ENCODE data around the gene EHMT1. TPM values are rescaled to one million over a fixed set of nuclear protein-coding genes. Genes with fewer than 3 reads are reported as not detected.

Gene EHMT1
- total and polyA plus RNA-seq, 2 experiments from 2014 or later, result 162 to 177 TPM

DNA sequence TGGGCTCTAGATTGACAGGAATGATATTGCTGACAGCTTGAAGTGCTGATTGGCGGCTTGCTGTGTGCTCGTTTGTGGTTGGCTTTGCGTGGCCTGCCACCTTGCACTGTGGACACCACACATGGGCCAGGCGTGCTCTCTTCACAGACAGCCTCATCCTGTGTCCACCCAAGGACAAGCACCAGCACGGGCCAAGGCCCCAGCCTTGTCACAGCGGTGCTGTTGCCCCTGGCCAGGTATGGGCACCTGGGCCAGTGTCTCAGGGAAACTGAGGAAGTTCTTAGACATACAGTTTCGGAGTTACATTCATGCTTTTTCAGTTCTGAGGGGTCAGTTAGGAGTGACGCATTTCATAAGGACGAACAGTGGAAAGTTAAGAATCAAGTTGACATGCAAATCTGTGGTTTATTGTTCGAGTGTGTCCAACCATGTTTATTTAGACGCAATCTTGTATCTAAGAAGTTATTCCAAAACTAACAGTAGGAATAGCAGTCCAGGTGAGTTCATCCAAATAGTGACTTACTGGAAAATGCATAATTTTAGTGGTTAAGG lies 125.9 kb downstream of the EHMT1 start:
- H4K20me1 ChIP-seq (replicated peaks; ENCODE audit: insufficient read depth), result peaks cover 21% of the 10 kb centered on the region
- H2AFZ ChIP-seq, result no peak overlapping the region
- no peak overlapping the region for H3K4me3 ChIP-seq
- no peaks in the 10 kb centered on the region for H3F3A ChIP-seq (replicated peaks; ENCODE audit: low read depth)
- no peak overlapping the region for H3K4me3 Mint-ChIP-seq
- peaks cover 50% of the 10 kb centered on the region for H3K79me2 ChIP-seq (replicated peaks; ENCODE audit: insufficient read depth)
- TF ChIP-seq, protein P1, sequence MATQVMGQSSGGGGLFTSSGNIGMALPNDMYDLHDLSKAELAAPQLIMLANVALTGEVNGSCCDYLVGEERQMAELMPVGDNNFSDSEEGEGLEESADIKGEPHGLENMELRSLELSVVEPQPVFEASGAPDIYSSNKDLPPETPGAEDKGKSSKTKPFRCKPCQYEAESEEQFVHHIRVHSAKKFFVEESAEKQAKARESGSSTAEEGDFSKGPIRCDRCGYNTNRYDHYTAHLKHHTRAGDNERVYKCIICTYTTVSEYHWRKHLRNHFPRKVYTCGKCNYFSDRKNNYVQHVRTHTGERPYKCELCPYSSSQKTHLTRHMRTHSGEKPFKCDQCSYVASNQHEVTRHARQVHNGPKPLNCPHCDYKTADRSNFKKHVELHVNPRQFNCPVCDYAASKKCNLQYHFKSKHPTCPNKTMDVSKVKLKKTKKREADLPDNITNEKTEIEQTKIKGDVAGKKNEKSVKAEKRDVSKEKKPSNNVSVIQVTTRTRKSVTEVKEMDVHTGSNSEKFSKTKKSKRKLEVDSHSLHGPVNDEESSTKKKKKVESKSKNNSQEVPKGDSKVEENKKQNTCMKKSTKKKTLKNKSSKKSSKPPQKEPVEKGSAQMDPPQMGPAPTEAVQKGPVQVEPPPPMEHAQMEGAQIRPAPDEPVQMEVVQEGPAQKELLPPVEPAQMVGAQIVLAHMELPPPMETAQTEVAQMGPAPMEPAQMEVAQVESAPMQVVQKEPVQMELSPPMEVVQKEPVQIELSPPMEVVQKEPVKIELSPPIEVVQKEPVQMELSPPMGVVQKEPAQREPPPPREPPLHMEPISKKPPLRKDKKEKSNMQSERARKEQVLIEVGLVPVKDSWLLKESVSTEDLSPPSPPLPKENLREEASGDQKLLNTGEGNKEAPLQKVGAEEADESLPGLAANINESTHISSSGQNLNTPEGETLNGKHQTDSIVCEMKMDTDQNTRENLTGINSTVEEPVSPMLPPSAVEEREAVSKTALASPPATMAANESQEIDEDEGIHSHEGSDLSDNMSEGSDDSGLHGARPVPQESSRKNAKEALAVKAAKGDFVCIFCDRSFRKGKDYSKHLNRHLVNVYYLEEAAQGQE (IDR thresholded peaks at IDR 0.05; ENCODE audit: unreplicated experiment), result no peak
- TF ChIP-seq NANOG (IDR thresholded peaks at IDR 0.05; ENCODE audit: borderline replicate concordance) (no peak), ZNF331 (CRISPR knock-in tag; IDR thresholded peaks at IDR 0.05; ENCODE audit: low read depth) (no peak), EZH2phosphoT487 (IDR thresholded peaks at IDR 0.05; ENCODE audit: unreplicated experiment) (no peak), POLR2AphosphoS5 (IDR thresholded peaks at IDR 0.05; ENCODE audit: low read depth) (no peak), JUNB (IDR thresholded peaks at IDR 0.05; ENCODE audit: unreplicated experiment) (no peak), ZNF114 (CRISPR knock-in tag; IDR thresholded peaks at IDR 0.05) (no peak), STAT1 (IDR thresholded peaks at IDR 0.05; ENCODE audit: unreplicated experiment) (no peak), CREB1 (CRISPR knock-in tag; IDR thresholded peaks at IDR 0.05; ENCODE audit: low read depth) (no peak), EZH2 (IDR thresholded peaks at IDR 0.05; ENCODE audit: low read depth, unreplicated experiment) (no peak)
- TF ChIP-seq, protein P2, sequence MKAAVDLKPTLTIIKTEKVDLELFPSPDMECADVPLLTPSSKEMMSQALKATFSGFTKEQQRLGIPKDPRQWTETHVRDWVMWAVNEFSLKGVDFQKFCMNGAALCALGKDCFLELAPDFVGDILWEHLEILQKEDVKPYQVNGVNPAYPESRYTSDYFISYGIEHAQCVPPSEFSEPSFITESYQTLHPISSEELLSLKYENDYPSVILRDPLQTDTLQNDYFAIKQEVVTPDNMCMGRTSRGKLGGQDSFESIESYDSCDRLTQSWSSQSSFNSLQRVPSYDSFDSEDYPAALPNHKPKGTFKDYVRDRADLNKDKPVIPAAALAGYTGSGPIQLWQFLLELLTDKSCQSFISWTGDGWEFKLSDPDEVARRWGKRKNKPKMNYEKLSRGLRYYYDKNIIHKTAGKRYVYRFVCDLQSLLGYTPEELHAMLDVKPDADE (IDR thresholded peaks at IDR 0.05), result no peak
- TF ChIP-seq, protein P3, sequence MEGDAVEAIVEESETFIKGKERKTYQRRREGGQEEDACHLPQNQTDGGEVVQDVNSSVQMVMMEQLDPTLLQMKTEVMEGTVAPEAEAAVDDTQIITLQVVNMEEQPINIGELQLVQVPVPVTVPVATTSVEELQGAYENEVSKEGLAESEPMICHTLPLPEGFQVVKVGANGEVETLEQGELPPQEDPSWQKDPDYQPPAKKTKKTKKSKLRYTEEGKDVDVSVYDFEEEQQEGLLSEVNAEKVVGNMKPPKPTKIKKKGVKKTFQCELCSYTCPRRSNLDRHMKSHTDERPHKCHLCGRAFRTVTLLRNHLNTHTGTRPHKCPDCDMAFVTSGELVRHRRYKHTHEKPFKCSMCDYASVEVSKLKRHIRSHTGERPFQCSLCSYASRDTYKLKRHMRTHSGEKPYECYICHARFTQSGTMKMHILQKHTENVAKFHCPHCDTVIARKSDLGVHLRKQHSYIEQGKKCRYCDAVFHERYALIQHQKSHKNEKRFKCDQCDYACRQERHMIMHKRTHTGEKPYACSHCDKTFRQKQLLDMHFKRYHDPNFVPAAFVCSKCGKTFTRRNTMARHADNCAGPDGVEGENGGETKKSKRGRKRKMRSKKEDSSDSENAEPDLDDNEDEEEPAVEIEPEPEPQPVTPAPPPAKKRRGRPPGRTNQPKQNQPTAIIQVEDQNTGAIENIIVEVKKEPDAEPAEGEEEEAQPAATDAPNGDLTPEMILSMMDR (conservative IDR thresholded peaks at IDR 0.05; ENCODE audit: low read depth in 2 of 2), result no peak
- TF ChIP-seq, protein P4, sequence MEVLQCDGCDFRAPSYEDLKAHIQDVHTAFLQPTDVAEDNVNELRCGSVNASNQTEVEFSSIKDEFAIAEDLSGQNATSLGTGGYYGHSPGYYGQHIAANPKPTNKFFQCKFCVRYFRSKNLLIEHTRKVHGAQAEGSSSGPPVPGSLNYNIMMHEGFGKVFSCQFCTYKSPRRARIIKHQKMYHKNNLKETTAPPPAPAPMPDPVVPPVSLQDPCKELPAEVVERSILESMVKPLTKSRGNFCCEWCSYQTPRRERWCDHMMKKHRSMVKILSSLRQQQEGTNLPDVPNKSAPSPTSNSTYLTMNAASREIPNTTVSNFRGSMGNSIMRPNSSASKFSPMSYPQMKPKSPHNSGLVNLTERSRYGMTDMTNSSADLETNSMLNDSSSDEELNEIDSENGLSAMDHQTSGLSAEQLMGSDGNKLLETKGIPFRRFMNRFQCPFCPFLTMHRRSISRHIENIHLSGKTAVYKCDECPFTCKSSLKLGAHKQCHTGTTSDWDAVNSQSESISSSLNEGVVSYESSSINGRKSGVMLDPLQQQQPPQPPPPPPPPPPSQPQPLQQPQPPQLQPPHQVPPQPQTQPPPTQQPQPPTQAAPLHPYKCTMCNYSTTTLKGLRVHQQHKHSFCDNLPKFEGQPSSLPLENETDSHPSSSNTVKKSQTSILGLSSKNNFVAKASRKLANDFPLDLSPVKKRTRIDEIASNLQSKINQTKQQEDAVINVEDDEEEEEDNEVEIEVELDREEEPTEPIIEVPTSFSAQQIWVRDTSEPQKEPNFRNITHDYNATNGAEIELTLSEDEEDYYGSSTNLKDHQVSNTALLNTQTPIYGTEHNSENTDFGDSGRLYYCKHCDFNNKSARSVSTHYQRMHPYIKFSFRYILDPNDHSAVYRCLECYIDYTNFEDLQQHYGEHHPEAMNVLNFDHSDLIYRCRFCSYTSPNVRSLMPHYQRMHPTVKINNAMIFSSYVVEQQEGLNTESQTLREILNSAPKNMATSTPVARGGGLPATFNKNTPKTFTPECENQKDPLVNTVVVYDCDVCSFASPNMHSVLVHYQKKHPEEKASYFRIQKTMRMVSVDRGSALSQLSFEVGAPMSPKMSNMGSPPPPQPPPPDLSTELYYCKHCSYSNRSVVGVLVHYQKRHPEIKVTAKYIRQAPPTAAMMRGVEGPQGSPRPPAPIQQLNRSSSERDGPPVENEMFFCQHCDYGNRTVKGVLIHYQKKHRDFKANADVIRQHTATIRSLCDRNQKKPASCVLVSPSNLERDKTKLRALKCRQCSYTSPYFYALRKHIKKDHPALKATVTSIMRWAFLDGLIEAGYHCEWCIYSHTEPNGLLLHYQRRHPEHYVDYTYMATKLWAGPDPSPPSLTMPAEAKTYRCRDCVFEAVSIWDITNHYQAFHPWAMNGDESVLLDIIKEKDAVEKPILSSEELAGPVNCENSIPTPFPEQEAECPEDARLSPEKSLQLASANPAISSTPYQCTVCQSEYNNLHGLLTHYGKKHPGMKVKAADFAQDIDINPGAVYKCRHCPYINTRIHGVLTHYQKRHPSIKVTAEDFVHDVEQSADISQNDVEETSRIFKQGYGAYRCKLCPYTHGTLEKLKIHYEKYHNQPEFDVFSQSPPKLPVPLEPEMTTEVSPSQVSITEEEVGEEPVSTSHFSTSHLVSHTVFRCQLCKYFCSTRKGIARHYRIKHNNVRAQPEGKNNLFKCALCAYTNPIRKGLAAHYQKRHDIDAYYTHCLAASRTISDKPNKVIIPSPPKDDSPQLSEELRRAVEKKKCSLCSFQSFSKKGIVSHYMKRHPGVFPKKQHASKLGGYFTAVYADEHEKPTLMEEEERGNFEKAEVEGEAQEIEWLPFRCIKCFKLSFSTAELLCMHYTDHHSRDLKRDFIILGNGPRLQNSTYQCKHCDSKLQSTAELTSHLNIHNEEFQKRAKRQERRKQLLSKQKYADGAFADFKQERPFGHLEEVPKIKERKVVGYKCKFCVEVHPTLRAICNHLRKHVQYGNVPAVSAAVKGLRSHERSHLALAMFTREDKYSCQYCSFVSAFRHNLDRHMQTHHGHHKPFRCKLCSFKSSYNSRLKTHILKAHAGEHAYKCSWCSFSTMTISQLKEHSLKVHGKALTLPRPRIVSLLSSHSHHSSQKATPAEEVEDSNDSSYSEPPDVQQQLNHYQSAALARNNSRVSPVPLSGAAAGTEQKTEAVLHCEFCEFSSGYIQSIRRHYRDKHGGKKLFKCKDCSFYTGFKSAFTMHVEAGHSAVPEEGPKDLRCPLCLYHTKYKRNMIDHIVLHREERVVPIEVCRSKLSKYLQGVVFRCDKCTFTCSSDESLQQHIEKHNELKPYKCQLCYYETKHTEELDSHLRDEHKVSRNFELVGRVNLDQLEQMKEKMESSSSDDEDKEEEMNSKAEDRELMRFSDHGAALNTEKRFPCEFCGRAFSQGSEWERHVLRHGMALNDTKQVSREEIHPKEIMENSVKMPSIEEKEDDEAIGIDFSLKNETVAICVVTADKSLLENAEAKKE (CRISPR knock-in tag; IDR thresholded peaks at IDR 0.05), result no peak
- H3K4me2 ChIP-seq, result no peak overlapping the region
- no peaks in the 10 kb centered on the region for H3K9me3 Mint-ChIP-seq
- H3K36me3 Mint-ChIP-seq (ENCODE audit: low read depth), result peaks cover 59% of the 10 kb centered on the region
- H3K4me1 Mint-ChIP-seq, result peaks cover 8% of the 10 kb centered on the region; the same call in 2 of the 3 replicates
- H3K36me3 ChIP-seq (ENCODE audit: insufficient read depth), result peaks cover 10% of the 10 kb centered on the region
- ATAC-seq (no peak), DNase-seq (ENCODE audit: low spot score) (no peak)
- H3K27ac Mint-ChIP-seq, result peak overlapping the region; percentile 68; the same call in 1 of the 2 replicates
- peak overlapping the region; percentile 51; the same call in 1 of the 2 replicates for H3K27ac ChIP-seq (ENCODE audit: low read depth)
- H3K27me3 Mint-ChIP-seq (ENCODE audit: insufficient read depth, low read depth, poor library complexity), result peaks cover 10% of the 10 kb centered on the region
- H3K27me3 ChIP-seq (ENCODE audit: insufficient read depth), result no peaks in the 10 kb centered on the region
- no peaks in the 10 kb centered on the region for H3K4me1 ChIP-seq (ENCODE audit: insufficient read depth)
- no peaks in the 10 kb centered on the region for H3K9me2 ChIP-seq (ENCODE audit: insufficient read depth)
